GM12891 (cell line): ENCODE results near the gene CRHBP.

Experiments used
- DNase-seq: peaks from one replicate; pipeline ENCODE4 v3.0.0; 2011; ENCODE audit warnings: low spot score; ENCODE audit not compliant: insufficient read length
- FAIRE-seq: peaks from 2 replicates; lab custom pipeline; 2011; peaks lifted over from hg19 to GRCh38; lab: Jason Lieb, UNC
- PAX5 ChIP-seq: IDR thresholded peaks from 2 replicates; pipeline ENCODE4 v1.6.1; 2011; ENCODE audit warnings: low read length, moderate library complexity, mild to moderate bottlenecking; ENCODE audit not compliant: insufficient read depth, severe bottlenecking
- POLR2A ChIP-seq: IDR thresholded peaks from 2 replicates; pipeline ENCODE4 v1.6.1; 2011; ENCODE audit warnings: low read depth, low read length, control low read depth
- POLR2AphosphoS5 ChIP-seq: IDR thresholded peaks from 2 replicates; pipeline ENCODE4 v1.6.1; 2011; ENCODE audit warnings: low read depth, low read length, control low read depth
- POU2F2 ChIP-seq: IDR thresholded peaks from 2 replicates; pipeline ENCODE4 v1.6.1; 2011; ENCODE audit warnings: low read depth, mild to moderate bottlenecking, control low read depth, low read length, moderate library complexity
- SPI1 ChIP-seq: IDR thresholded peaks from 2 replicates; pipeline ENCODE4 v1.6.1; 2011; ENCODE audit warnings: low read depth, low read length, control low read depth
- TAF1 ChIP-seq: IDR thresholded peaks from 2 replicates; pipeline ENCODE4 v1.6.1; 2011; ENCODE audit warnings: low read depth, low read length, control low read depth

The CRHBP gene

DNA sequence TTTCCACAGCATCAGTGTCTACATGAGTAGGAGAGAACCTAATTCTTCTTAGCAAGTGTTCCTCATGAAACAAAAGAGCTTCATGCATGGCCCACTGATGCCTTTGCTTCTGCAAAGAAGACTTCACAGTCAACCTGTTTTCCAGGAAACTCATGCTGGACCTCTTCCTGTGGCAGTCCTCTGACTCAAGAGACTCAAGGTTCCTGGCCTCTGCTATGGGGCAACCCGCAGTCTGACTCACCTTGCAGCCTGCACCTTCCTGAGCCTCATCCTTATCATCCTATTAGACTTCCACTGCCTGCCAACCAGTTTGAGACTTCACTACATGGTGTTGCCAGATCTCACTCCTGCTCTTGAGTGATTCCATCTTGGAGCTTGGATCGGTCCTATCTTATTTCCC is 59.8 kb downstream of the CRHBP start:
- DNase-seq (no peak), FAIRE-seq (no peak)
- no peak for TF ChIP-seq PAX5
- no peak for TF ChIP-seq POLR2A
- TF ChIP-seq POLR2AphosphoS5 = no peak
- TF ChIP-seq POU2F2 = no peak
- no peak for TF ChIP-seq TAF1
- TF ChIP-seq SPI1 = no peak

DNA sequence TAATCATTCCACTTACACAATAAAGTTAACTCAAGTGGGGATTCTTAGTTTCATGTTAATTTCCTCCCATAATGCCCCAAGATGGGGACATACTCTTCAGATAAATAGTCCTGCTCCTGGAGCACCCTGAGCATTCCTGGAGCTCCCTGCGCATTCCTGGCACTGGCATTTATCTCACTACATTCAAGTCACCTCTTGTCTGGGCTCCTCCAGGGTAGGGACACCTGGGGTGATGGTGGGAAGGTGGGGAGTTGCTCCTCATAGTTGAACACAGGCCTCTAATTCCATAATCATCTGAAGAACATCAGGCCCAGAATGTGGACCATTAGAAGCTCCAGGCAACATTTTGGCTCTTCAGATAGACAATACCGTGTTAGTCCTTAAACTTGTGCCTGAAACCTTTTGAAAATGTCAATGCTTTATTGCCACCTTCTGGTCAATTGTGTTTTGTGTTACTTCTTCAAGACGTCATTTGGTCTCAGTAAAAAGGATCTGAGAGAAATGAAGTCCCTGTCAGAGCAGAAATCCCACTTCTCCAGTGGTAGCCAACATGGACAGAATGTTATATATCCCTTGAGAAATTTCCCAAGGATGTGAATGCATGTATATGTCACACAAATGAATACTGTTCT is 63.2 kb downstream of the CRHBP start:
- DNase-seq = no peak
- peak; percentile 92 for FAIRE-seq
- TF ChIP-seq SPI1 (no peak), PAX5 (no peak), POLR2A (no peak), POLR2AphosphoS5 (no peak), TAF1 (no peak), POU2F2 (no peak)

DNA sequence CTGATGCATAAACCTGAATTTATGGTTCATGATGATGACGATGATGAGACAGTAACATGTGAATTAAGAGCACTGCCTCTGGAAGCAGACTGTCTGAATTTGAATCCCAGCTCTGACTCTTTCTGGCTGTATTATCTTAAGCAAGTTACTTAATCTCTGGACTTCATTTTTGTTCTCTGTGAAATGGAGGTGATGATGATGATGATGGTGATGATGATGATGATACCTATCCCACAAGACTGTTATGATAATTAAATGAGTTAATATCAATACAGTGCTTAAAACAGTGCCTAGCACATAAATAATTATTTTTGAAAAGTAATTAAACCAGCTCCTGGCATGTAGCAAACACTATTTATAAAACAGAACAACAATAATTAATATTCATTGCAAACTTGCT is 64.1 kb downstream of the CRHBP start:
- TF ChIP-seq PAX5 (no peak), POLR2AphosphoS5 (no peak)
- DNase-seq (no peak), FAIRE-seq (no peak)

DNA sequence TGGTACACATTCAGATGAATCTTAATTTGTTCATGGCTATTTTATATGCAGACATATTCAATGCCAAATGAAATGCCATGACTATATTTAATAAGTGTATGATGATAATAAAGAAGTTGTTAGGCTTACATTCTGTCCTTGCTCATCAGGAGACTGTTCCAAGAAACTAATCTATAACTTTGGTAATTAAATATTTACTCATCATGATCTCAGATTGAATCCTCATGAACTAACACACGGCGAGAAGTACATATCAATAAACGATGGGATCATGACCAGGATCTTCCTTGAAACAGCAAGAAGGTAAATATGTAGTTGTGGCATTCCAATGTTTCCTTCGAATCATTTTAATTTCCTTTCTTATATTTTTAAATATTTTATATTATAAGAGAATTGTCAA is 64.8 kb downstream of the CRHBP start:
- TF ChIP-seq PAX5 (no peak), TAF1 (no peak), POLR2AphosphoS5 (no peak), SPI1 (no peak), POU2F2 (no peak), POLR2A (no peak)
- DNase-seq = no peak
- FAIRE-seq = no peak
